HG03045 (cell line): ENCODE results near the gene SRSF1.

Source experiments
- ATAC-seq: cut with Tn5 transposase; IDR thresholded peaks from one replicate; pipeline ENCODE4 v1.9.1; 2021; ENCODE audit warnings: mild to moderate bottlenecking, moderate library complexity; ENCODE audit not compliant: unreplicated experiment

Gene SRSF1

DNA sequence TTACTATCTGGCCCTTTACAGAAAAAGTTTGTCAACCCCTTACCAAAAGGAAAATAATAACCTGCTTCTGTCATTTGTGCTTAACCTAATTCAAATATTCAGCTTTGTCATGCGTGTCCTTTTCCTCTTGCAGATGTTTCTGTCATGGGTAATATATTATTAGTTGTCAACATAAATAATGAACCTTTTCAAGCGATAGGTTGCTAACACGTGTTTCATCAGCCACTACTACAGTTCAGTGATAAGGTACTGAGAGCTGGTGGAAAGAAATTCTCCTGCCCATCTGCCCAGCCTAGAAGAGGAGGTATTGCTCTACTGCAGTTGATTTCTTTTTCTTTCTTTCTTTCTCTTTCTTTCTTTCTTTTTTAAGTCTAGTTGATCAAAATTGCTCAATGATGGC, 12.0 kb upstream of the SRSF1 start:
- ATAC-seq, result no peak

- ATAC-seq, result no peak
These were observed 3.2 kb upstream of the SRSF1 start for GRCh38 chr17:58010067-58010799.

DNA sequence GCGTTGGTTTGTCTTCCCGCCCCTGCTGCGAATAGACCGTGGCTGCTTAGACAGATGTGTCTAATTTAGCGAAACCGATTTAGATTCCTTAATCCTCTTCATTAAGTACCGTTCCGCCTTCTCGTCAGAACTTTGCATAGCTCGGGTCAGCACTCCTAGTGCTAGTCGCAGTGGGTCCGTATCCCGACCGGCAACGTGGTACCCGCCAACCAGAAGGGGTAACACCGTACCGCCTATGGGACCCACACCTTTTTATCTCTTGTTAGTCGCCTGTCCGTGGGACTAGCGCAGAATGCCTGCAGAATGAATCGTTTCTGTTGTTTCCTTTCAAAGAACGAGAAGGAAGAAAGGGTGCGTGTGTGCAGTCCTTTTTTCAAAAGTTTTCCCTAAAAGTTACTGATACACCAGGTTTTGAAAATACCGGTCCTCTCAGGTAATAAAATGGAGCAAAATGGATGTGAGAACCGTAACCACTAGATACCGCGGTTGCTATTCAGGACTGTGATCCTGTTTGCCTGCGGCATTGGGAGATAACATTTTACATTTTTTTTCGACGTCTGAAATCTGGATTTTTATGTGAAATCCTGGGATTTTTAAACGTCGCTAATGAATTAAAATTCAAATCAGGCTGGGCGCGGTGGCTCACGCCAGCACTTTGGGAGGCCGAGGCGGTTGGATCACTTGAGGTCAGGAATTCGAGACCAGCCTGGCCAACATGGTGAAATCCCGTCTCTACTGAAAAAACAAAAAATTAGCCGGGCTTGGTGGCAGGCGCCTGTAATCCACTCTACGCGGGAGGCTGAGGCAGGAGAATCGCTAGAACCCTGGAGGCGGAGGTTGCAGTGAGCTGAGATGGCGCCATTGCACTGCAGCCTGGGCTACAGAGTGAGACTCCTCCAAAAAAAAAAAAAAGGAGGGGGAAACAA, 998 bp upstream of the SRSF1 start:
- ATAC-seq, result peak; percentile 29

- ATAC-seq, result peak; percentile 24
These were observed 504 bp downstream of the SRSF1 start for GRCh38 chr17:58006560-58006923.

DNA sequence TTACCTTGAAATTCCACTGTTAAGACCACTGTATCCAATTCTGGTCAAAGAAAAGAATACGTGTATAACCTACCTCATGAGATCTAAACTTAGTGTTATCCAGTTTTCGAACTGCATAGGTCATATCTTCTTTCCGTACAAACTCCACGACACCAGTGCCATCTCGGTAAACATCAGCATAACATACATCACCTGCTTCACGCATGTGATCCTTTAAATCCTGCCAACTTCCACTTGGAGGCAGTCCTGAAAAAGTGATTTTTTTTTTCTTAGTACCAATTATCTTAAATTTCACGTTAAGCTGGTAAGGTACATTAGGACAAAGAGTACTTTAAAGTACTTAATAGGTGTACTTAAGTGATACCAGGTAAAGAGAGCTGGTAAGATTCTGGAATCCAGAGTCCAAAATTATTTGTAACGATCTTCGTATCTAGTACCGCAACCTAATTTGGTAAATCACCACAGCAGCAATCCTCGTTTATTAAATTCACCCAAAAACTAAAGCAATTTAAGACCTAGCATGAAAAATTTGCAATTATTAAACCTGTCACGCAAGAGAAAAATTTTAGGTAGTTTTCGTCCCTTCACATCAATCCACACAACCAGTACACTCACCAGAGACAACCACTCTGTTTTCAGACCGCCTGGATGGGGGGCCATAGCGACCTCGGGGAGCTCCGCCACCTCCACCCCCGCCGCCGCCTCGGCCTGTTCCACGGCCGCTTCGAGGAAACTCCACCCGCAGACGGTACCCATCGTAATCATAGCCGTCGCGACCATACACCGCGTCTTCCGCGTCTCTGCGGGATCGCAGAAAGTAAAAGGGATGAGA, 1.1 kb downstream of the SRSF1 start:
- no peak for ATAC-seq

DNA sequence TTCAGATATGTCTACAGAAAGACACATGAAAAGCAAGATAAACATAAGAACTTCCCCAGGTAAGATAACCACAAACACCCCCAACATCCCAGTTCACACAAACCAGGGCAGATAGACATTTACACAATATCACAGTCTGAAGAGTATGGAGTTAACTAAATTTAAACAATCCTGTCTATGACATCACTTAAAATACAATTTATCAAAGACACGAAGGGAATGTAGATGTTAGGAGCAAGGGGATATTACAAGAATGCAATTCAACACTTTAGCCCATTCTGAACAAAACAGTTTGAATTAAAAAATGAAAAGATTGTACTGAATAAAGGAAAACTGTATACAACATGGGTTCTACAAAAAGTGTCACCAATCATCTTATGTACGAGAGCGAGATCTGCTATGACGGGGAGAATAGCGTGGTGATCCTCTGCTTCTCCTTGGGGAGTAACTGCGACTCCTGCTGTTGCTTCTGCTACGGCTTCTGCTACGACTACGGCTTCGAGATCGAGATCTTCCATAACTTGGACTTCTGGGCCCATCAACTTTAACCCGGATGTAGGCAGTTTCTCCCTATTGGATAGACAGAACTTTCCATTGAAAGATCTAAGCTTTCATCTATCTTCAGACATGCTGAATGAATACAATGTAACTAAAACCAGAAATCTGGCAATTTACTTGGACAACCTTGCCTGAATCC, 1.9 kb downstream of the SRSF1 start:
- ATAC-seq, result no peak

DNA sequence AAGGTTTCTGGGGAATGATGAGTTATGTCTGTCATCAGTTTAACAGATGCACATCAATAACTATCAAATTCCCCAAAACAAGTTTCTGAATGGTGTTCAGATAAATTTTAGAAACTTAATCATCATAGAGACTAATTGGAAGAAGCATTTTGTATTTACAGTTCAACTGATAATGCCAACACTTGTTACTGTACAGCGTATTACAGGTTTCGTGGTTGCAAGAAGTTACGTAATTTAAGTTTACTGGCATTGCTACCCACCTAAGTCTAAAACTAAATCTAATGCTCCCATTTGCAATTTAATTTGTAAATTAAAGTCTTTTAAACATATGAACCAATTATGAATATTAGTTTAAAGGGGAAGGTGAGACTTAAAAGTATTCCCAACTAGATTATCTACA, 3.0 kb downstream of the SRSF1 start:
- ATAC-seq, result no peak

DNA sequence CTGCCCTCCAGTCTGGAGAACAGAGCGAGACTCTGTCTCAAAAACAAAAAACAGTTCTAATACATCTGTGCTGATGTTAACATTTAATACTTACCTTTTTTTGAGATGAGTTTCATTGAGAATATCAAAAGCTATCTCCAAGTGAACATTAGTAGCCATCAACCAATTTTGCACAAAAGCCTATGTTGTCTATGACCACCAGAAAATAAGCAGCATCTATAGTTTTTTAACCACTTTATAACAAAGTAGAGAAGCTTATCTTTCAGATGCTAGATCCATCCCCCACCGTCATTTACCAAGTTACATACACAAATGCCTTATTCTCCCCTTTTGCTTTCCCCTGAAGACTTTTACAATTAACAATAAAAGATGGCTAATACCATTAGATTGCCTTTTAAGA, 4.1 kb downstream of the SRSF1 start:
- ATAC-seq, result no peak

GRCh38 chr17:58002154-58002948, 4.7 kb downstream of the SRSF1 start:
- no peak for ATAC-seq

GRCh38 chr17:58001461-58002124, 5.5 kb downstream of the SRSF1 start:
- ATAC-seq, result no peak

DNA sequence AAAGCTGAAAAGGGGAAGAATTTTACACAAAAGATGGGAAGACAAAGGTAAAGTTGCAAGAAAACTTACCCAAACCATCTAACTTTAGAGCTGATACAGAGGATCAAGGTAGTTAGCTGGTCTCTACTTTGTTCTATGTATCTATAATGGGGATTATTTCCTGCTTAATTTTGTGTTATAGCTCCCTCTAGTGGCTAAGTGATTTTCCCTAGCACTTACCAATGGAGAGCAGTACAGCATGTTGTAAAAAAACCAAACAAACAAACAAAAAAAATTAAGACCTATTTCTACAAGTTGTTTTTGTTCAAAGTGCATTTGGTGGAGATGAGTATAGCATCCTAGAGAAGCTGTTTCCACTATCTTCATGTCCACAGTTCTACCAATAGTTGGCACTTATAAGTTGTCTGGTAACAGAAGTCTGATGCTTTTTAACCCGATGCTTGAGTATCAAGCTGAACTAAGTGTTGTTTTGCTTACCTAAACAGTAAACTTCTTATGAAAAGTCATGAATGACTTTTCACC, 7.5 kb downstream of the SRSF1 start:
- peak; percentile 63 for ATAC-seq

GRCh38 chr17:57999010-57999495, 8.0 kb downstream of the SRSF1 start:
- ATAC-seq, result no peak

GRCh38 chr17:57997085-57997809, 9.8 kb downstream of the SRSF1 start:
- no peak for ATAC-seq

DNA sequence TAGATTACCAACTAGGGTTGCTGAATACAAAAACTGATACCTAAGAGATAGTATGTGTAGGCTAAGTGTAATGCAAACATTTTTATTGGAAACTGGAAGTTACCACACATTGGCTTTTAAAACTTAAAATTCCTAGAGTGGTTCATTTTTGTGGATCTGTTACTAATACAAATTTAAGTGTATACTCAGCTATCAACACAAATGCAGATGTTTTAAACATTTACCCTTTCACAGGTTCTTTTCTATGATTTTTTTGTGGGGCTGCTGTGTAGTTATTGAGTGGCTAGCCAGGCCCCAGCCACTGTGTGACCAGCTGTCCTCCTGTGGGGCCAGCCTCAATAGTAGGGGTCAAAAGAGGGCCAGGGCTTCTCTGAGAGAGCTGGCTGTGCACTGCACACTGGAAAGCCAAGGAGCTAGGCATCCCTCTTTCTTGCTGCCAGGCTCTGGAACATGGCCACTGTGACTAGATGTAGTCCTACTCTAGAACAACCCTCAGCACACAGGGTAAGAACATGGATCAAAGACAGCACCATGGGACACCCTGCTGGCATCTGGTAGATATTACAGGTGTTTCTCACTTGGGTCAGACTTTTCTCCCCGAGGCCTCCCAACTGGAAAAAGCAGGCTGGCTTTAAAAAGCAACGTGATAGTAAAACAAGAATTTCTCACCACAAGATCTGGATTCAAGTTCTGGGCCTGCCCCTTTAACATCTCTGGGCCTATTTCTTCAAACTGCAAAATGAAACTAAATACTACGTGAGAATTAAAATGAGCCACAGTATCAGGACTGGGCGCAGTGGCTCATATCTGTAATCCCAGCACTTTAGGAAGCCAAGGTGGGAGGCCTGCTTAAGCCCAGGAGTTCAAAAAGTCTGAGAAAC, 11.7 kb downstream of the SRSF1 start:
- ATAC-seq, result peak; percentile 60

GRCh38 chr17:57994436-57994835, 12.6 kb downstream of the SRSF1 start:
- no peak for ATAC-seq

DNA sequence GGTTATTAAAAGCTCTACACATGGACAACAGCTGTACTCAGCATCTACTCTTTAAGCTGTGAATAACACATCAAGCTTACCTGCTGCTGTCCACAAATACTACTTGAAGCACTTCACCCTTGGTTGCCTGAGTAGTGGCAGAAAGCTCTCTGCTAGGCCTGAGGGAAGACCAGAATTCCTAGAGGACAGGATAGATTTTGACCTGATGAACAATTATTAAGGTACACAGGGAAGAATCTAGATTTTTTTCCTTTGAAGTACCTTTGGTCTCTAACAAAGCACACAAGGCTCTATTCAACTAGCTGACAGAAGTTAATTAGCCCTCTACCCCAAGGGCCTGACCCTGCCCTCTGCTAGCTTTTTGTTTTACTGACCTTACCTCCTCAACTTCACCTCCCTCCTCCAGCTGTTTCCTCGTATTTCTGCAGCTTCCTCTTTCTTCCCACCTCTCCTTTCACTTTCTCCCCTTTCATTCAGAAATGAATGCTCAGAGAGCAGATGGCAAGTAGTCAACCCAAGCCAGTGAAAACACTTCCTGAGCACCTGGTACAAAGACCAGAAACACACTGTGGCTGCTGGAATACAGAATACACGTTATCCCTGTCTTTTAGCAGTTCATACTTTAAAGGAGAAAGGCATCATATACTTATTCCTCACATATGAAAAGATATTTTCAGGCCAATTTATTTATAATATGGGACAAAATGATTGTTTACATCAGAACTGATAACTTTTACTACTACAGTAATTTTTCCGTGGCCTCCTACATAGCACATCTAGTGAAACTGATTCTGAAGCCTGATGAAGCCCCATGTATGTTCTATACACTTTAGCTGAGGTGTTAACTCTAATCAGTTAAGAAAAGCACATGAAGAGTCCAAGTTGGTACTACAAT, 13.3 kb downstream of the SRSF1 start:
- ATAC-seq, result no peak
